HepG2 (cell line): ENCODE measurements around the gene C11orf68. TPM values are rescaled to one million over a fixed set of nuclear protein-coding genes. Genes with fewer than 3 reads are reported as not detected.

Source experiments
- ARID2 ChIP-seq: sonication (generic); formaldehyde crosslinking; IDR thresholded peaks from 2 replicates; pipeline ENCODE4 v1.8.1; 2022; ENCODE audit warnings: mild to moderate bottlenecking, missing genetic modification reagents, borderline replicate concordance
- ARID4A ChIP-seq: sonication (generic); formaldehyde crosslinking; IDR thresholded peaks from 2 replicates; pipeline ENCODE4 v1.5.0; 2020; ENCODE audit warnings: mild to moderate bottlenecking, missing genetic modification reagents, borderline replicate concordance
- HDAC6 ChIP-seq: fragments of 200-600 bp; sonication (generic); IDR thresholded peaks from 2 replicates; pipeline ENCODE4 v1.7.0; 2017; ENCODE audit warnings: mild to moderate bottlenecking, antibody characterized with exemption, low read length, low read depth
- KDM4B ChIP-seq: sonication (generic); formaldehyde crosslinking; IDR thresholded peaks from 2 replicates; pipeline ENCODE4 v1.4.0; 2020; ENCODE audit warnings: missing genetic modification reagents
- NCOR1 ChIP-seq: fragments of 200-600 bp; sonication (generic); IDR thresholded peaks from 2 replicates; pipeline ENCODE4 v1.7.0; 2017; ENCODE audit warnings: antibody characterized with exemption, low read length, borderline replicate concordance
- ZBTB1 ChIP-seq: sonication (generic); formaldehyde crosslinking; IDR thresholded peaks from 2 replicates; pipeline ENCODE4 v1.4.0; 2020; ENCODE audit warnings: missing genetic modification reagents, borderline replicate concordance
- ZFP82 ChIP-seq: sonication (generic); formaldehyde crosslinking; IDR thresholded peaks from 2 replicates; pipeline ENCODE4 v1.5.1; 2020; ENCODE audit warnings: mild to moderate bottlenecking, missing genetic modification reagents, borderline replicate concordance
- ZNF354B ChIP-seq: sonication (generic); formaldehyde crosslinking; IDR thresholded peaks from 2 replicates; pipeline ENCODE4 v1.8.0; 2022; ENCODE audit warnings: mild to moderate bottlenecking, missing genetic modification reagents
- ZNF775 ChIP-seq: sonication (generic); formaldehyde crosslinking; IDR thresholded peaks from 2 replicates; pipeline ENCODE4 v1.4.0; 2020; ENCODE audit warnings: missing genetic modification reagents, mild to moderate bottlenecking, moderate library complexity, borderline replicate concordance
- polyA plus RNA-seq, 8 experiments: library from polyadenylated mRNA; depleted of rRNA in 3 of 8; stranded (reverse) in 7 of 8; unstranded in 1 of 8; fragments of >200 nt; fragmentation: Illumina TruSeq in 4 of 8; extraction: Trizol in 4 of 8; gene quantifications; 2 replicates each; pipeline versions ENCODE4 v1.2.1 to v1.2.3, GENCODE V29; 2011 to 2016; ENCODE audit warnings: low read depth in 4 of 8, missing spikeins in 1 of 8, mixed read lengths in 1 of 8; ENCODE audit not compliant: insufficient read depth in 1 of 8
- total RNA-seq, 5 experiments: library from RNA; depleted of rRNA; stranded (reverse); fragments of >200 nt; fragmentation: Illumina TruSeq; extraction: Trizol; gene quantifications; 2 replicates each; pipeline ENCODE4 v1.2.3, GENCODE V29; 2016; ENCODE audit warnings: low read depth in 1 of 5
- TF ChIP-seq, protein P1 (sequence below): sonication (generic); formaldehyde crosslinking; IDR thresholded peaks from 2 replicates; pipeline ENCODE4 v1.4.0; 2020; ENCODE audit warnings: mild to moderate bottlenecking, missing genetic modification reagents

Gene C11orf68
- total and polyA plus RNA-seq, 2 of the 13 experiments (the other 11 are each of a cell fraction or from before 2014, with no cell fraction given) = 8.4 to 28.3 TPM

DNA sequence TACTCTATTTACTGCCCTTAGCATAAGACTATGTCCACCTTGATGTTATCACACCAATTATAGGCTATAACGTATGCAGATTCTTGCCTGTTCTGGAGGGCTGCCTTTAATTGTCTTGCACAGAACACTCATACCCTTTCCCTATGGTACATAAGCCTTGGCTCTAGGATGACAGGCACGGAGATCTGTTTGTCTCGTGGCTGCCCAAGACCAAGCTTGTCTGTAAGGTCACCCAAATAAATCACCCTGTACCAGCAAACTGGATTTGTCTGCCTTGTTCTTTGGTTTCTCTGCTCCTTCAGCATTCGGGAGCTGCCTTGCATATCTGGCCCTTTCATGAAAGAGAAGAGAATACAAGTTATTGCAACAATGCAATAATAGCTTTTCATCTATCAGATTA, 18.9 kb upstream of the C11orf68 start (continued):
- TF ChIP-seq ARID4A (CRISPR knock-in tag) (no peak), ZNF354B (no peak), ZBTB1 (no peak), KDM4B (CRISPR knock-in tag) (no peak), ZFP82 (no peak), HDAC6 (no peak), NCOR1 (no peak), ZNF775 (CRISPR knock-in tag) (no peak), ARID2 (no peak)
- TF ChIP-seq, protein P1, sequence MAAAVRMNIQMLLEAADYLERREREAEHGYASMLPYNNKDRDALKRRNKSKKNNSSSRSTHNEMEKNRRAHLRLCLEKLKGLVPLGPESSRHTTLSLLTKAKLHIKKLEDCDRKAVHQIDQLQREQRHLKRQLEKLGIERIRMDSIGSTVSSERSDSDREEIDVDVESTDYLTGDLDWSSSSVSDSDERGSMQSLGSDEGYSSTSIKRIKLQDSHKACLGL = no peak
